Keratinocyte (primary cell): Measurements from ENCODE around the gene RPS16. TPM values are rescaled to one million over a fixed set of nuclear protein-coding genes. Genes with fewer than 3 reads are reported as not detected.
A peak's percentile ranks its signal among the peaks of the same experiment; 100 is the strongest.

ENCODE experiments used
- DNase-seq: peaks from one replicate; pipeline ENCODE4 v3.0.0-alpha.2; 2011; ENCODE audit warnings: low read depth, missing footprints, low spot score
- FAIRE-seq: peaks from 2 replicates; lab custom pipeline; 2011; peaks lifted over from hg19 to GRCh38; lab: Jason Lieb, UNC
- H2AFZ ChIP-seq: 2 replicates; pipeline ENCODE4 v1.6.0; 2012; ENCODE audit warnings: low read length, control low read depth, inconsistent platforms; ENCODE audit not compliant: control insufficient read depth
- H3K27ac ChIP-seq: 2 replicates; pipeline ENCODE4 v1.5.1; 2011; ENCODE audit warnings: low read length; ENCODE audit not compliant: control insufficient read depth, insufficient read depth
- H3K27me3 ChIP-seq: 3 replicates; pipeline ENCODE4 v1.6.0; 2011; ENCODE audit warnings: low read length; ENCODE audit not compliant: control insufficient read depth, insufficient read depth; ENCODE audit errors: extremely low read depth
- H3K36me3 ChIP-seq, 2 experiments: 2 replicates in 1 of 2; 3 replicates in 1 of 2; pipeline ENCODE4 v1.5.1; 2011; ENCODE audit warnings: low read length in 2 of 2, mild to moderate bottlenecking in 1 of 2; ENCODE audit not compliant: control insufficient read depth in 2 of 2, insufficient read depth in 2 of 2; ENCODE audit errors: extremely low read depth in 1 of 2
- H3K4me1 ChIP-seq: 3 replicates; pipeline ENCODE4 v1.5.1; 2011; ENCODE audit warnings: low read length; ENCODE audit not compliant: control insufficient read depth, insufficient read depth; ENCODE audit errors: extremely low read depth
- H3K4me2 ChIP-seq: 3 replicates; pipeline ENCODE4 v1.6.0; 2011; ENCODE audit warnings: low read depth, low read length; ENCODE audit not compliant: control insufficient read depth, insufficient read depth; ENCODE audit errors: extremely low read depth
- H3K4me3 ChIP-seq, 3 experiments: fragments of 200-600 bp in 1 of 3; sonication (generic) in 1 of 3; 2 replicates in 2 of 3; 3 replicates in 1 of 3; pipeline ENCODE4 v1.5.1; 2011 to 2016; ENCODE audit warnings: low read length in 3 of 3, mild to moderate bottlenecking in 3 of 3, control low read depth in 2 of 3, inconsistent platforms in 1 of 3, low read depth in 1 of 3, mixed read lengths in 1 of 3, mixed run types in 1 of 3, moderate library complexity in 1 of 3; ENCODE audit not compliant: control insufficient read depth in 2 of 3, insufficient read depth in 2 of 3; ENCODE audit errors: extremely low read depth in 1 of 3
- H3K79me2 ChIP-seq: 2 replicates; pipeline ENCODE4 v1.6.0; 2012; ENCODE audit warnings: low read length; ENCODE audit not compliant: control insufficient read depth, insufficient read depth
- H3K9ac ChIP-seq: 3 replicates; pipeline ENCODE4 v1.6.0; 2011; ENCODE audit warnings: low read length; ENCODE audit not compliant: control insufficient read depth, insufficient read depth; ENCODE audit errors: extremely low read depth
- H3K9me1 ChIP-seq: 3 replicates; pipeline ENCODE4 v1.6.0; 2011; ENCODE audit warnings: low read length; ENCODE audit not compliant: control insufficient read depth, insufficient read depth; ENCODE audit errors: extremely low read depth
- H3K9me3 ChIP-seq: 2 replicates; pipeline ENCODE4 v1.5.1; 2012; ENCODE audit warnings: low read depth, low read length; ENCODE audit not compliant: control insufficient read depth
- H4K20me1 ChIP-seq: 3 replicates; pipeline ENCODE4 v1.6.0; 2011; ENCODE audit warnings: low read length; ENCODE audit not compliant: control insufficient read depth, insufficient read depth; ENCODE audit errors: extremely low read depth
- CTCF ChIP-seq, 3 experiments: IDR thresholded peaks in 1 of 3; conservative IDR thresholded peaks in 1 of 3; optimal IDR thresholded peaks in 1 of 3; 2 replicates in 2 of 3; 3 replicates in 1 of 3; pipeline versions ENCODE3 to v1.5.1; 2011; ENCODE audit warnings: low read length in 3 of 3, mild to moderate bottlenecking in 3 of 3, moderate library complexity in 2 of 3, control low read depth in 1 of 3, inconsistent platforms in 1 of 3; ENCODE audit not compliant: insufficient read depth in 2 of 3; ENCODE audit errors: extremely low read depth in 1 of 3
- EZH2 ChIP-seq: IDR thresholded peaks from one replicate; pipeline ENCODE4 v1.6.1; 2012; ENCODE audit warnings: inconsistent platforms, mild to moderate bottlenecking, low read length, moderate library complexity
- dilution Hi-C: fragments of 300-500 bp; cut with MboI; formaldehyde crosslinking; loops from one replicate; pipeline ENCODE4 v1.7.0; 2020; ENCODE audit warnings: low sequenced_read_pairs; ENCODE audit not compliant: extremely low pct_ligation_motif_present
- polyA plus RNA-seq, 5 experiments: library from polyadenylated mRNA; depleted of rRNA in 3 of 5; stranded (reverse) in 3 of 5; stranded (forward) in 1 of 5; unstranded in 1 of 5; fragments of >200 nt; gene quantifications; 1 replicate in 1 of 5; 2 replicates in 3 of 5; 3 replicates in 1 of 5; pipeline versions ENCODE4 v1.2.1 to v1.2.3, GENCODE V29; 2011 to 2012; ENCODE audit warnings: missing spikeins in 2 of 5, low read depth in 1 of 5, low replicate concordance in 1 of 5

The RPS16 gene
- polyA plus RNA-seq, 1 donor (not counting 4 experiments of a cell fraction or from before 2014, with no cell fraction given): 1,323 TPM

DNA sequence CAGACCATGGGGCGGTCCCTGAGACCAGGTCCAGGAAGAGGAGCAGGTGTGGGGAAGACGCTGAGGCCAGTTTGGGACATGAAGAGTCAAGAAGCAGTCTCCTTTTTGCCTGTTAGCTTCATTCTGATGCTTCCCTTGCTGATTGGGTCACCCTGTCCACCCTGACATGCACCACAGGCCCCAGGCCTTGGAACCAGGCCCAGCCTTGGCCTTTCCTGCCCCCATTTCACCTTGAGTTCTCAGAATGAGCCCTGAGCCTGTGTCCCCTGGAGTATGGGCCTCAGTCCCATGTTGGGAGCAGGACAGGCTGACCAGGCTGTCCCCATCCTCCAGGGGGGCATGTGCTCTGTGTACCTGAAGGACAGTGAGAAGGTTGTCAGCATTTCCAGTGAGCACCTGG lies 40.0 kb upstream of the RPS16 start:
- H3K79me2 ChIP-seq: peaks cover under 1% of the 10 kb centered on the region
- no peak overlapping the region for H3K27ac ChIP-seq
- H3K4me3 ChIP-seq: no peak overlapping the region
- TF ChIP-seq CTCF (optimal IDR thresholded peaks at IDR 0.05 in 1 of 3, IDR thresholded peaks at IDR 0.05 in 1 of 3, conservative IDR thresholded peaks at IDR 0.05 in 1 of 3; ENCODE audit: extremely low read depth in 1 of 3, insufficient read depth in 2 of 3, low read length in 3 of 3) (no peak), EZH2 (no peak)
- no peak overlapping the region for H3K9ac ChIP-seq
- no peak overlapping the region for H3K4me2 ChIP-seq
- FAIRE-seq (no peak), DNase-seq (no peak)
- dilution Hi-C loops: no loop called here
- H2AFZ ChIP-seq: no peak overlapping the region
- H3K9me3 ChIP-seq: no peaks in the 10 kb centered on the region
- H3K27me3 ChIP-seq: no peaks in the 10 kb centered on the region
- H3K9me1 ChIP-seq: no peaks in the 10 kb centered on the region
- H3K36me3 ChIP-seq: peaks cover 36 to 51% of the 10 kb centered on the region in 2 experiments
- H4K20me1 ChIP-seq: no peaks in the 10 kb centered on the region
- H3K4me1 ChIP-seq: peaks cover 6% of the 10 kb centered on the region

DNA sequence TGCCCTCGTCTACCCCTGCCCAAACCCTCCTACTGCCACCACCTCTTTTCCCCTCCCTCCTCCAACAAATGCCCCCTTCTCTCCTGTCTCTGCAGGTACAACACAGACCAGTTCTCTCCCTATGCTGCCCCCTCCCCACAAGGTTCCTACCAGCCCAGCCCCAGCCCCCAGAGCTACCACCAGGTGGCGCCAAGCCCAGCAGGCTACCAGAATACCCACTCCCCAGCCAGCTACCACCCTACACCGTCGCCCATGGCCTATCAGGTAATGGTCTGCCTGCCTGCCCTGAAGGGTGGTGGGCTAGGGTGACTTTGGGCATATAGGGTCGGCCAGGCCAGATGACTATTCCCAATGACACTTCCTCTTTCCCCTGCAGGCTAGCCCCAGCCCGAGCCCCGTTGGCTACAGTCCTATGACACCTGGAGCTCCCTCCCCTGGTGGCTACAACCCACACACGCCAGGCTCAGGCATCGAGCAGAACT lies 38.4 kb upstream of the RPS16 start:
- Histone ChIP-seq H3K4me3 (no peak overlapping the region), H3K79me2 (no peaks in the 10 kb centered on the region), H3K9ac (no peak overlapping the region), H4K20me1 (no peaks in the 10 kb centered on the region), H3K9me1 (no peaks in the 10 kb centered on the region), H3K36me3 (peaks cover 47 to 65% of the 10 kb centered on the region in 2 experiments), H3K27me3 (no peaks in the 10 kb centered on the region), H3K4me1 (no peaks in the 10 kb centered on the region), H2AFZ (no peak overlapping the region), H3K9me3 (no peaks in the 10 kb centered on the region), H3K4me2 (no peak overlapping the region), H3K27ac (no peak overlapping the region)
- FAIRE-seq: no peak
- DNase-seq: no peak
- dilution Hi-C loops: no loop called here
- TF ChIP-seq CTCF (optimal IDR thresholded peaks at IDR 0.05 in 1 of 3, IDR thresholded peaks at IDR 0.05 in 1 of 3, conservative IDR thresholded peaks at IDR 0.05 in 1 of 3; ENCODE audit: extremely low read depth in 1 of 3, insufficient read depth in 2 of 3, low read length in 3 of 3): peak; percentile 57 to 88 (median 86)
- no peak for TF ChIP-seq EZH2
